ENCODE results near the gene SLC25A52. TPM values are rescaled to one million over a fixed set of nuclear protein-coding genes. Genes with fewer than 3 reads are reported as not detected.
"Not testable (repeated sequence)": the region's sequence is repeated elsewhere in the genome, so short reads cannot be mapped to it uniquely, and the experiment has no call there.

The SLC25A52 gene, protein sequence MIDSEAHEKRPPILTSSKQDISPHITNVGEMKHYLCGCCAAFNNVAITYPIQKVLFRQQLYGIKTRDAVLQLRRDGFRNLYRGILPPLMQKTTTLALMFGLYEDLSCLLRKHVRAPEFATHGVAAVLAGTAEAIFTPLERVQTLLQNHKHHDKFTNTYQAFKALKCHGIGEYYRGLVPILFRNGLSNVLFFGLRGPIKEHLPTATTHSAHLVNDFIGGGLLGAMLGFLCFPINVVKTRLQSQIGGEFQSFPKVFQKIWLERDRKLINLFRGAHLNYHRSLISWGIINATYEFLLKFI
- not detected for total RNA-seq

DNA sequence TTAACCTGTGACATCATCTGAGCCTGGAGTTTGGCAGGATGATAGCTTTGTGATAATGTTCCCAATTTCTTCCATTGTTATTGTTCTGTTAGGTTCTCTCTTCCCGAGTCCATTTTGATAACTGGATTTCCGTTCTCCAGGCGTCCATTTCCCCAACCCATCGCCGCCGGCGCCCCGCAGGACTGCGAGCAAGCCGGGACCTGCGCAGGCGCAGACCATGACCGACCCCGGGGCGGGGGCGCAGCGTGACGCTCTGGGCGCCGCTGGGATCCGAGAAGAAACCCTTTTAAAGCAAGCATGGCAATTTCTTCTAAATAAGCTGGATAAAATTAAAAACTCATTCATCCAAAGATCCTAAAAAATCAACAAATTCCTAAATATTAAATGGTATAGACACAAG lies at the start of gene SLC25A52:
Gene SLC25A52 (minus strand): TSS at position 186 of the 400 bp plus-strand sequence. CDS start 219 bp downstream, outside the sequence.
- TF ChIP-seq POLR2A (IDR thresholded peaks at IDR 0.05) = no peak
- TF ChIP-seq, protein P1, sequence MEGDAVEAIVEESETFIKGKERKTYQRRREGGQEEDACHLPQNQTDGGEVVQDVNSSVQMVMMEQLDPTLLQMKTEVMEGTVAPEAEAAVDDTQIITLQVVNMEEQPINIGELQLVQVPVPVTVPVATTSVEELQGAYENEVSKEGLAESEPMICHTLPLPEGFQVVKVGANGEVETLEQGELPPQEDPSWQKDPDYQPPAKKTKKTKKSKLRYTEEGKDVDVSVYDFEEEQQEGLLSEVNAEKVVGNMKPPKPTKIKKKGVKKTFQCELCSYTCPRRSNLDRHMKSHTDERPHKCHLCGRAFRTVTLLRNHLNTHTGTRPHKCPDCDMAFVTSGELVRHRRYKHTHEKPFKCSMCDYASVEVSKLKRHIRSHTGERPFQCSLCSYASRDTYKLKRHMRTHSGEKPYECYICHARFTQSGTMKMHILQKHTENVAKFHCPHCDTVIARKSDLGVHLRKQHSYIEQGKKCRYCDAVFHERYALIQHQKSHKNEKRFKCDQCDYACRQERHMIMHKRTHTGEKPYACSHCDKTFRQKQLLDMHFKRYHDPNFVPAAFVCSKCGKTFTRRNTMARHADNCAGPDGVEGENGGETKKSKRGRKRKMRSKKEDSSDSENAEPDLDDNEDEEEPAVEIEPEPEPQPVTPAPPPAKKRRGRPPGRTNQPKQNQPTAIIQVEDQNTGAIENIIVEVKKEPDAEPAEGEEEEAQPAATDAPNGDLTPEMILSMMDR (IDR thresholded peaks at IDR 0.05) = no peak
- Histone ChIP-seq H3K4me3 (no peak within 1 kb of the TSS), H3K4me1 (no peaks in the 10 kb centered on the region), H3K27me3 (no peaks in the 10 kb centered on the region), H3K27ac (no peak within 1 kb of the TSS), H3K9me3 (no peaks in the 10 kb centered on the region), H3K36me3 (no peaks in the 10 kb centered on the region)
- DNase-seq = no peak

DNA sequence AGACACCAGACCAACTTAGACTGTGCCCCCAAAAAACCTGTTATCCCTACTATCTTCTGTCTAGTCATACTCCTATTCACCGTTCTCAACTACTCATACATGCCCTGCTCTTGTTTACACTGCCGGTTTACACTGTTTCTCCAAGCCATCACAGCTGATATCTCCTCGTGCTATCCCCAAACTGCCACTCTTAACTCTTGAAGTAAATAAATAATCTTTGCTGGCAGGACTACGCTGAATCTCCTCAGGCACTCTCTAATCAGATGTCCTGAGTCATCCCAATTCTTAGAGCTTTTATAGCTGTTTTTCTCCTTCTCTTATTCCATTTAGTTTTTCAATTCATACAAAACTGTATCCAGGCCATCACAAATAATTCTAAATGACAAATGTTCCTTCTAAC lies 48.4 kb upstream of the SLC25A52 start:
- H3K27ac ChIP-seq, H3K27me3 ChIP-seq, H3K9me3 ChIP-seq, H3K4me3 ChIP-seq, H3K36me3 ChIP-seq, DNase-seq, H3K4me1 ChIP-seq: not testable (repeated sequence)

DNA sequence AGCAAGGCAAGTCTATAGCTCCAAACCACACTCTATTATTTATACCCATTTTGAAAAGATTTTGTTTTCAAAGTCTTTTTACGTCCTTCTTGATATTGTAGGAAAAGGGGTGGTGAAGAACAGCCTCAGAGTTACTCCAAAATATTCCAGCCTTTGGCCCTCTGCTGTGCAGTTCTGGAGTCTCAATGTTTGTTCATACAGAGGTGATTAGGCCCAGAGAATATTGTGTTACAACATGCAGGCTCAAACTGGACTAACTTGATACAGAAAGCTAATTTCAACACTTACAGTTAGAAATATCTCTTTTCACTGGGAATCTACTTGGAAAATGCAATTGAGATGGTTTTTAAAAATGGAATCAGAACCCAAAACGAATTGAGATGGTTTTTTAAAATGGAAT lies 40.4 kb upstream of the SLC25A52 start:
- no peaks in the 10 kb centered on the region for H3K27me3 ChIP-seq
- no peaks in the 10 kb centered on the region for H3K4me1 ChIP-seq
- no peak overlapping the region for H3K27ac ChIP-seq
- H3K9me3 ChIP-seq = no peaks in the 10 kb centered on the region
- no peak overlapping the region for H3K4me3 ChIP-seq
- H3K36me3 ChIP-seq = no peaks in the 10 kb centered on the region
- no peak for TF ChIP-seq POLR2A (IDR thresholded peaks at IDR 0.05)
- TF ChIP-seq, protein P1 (IDR thresholded peaks at IDR 0.05) = no peak
- DNase-seq = no peak

DNA sequence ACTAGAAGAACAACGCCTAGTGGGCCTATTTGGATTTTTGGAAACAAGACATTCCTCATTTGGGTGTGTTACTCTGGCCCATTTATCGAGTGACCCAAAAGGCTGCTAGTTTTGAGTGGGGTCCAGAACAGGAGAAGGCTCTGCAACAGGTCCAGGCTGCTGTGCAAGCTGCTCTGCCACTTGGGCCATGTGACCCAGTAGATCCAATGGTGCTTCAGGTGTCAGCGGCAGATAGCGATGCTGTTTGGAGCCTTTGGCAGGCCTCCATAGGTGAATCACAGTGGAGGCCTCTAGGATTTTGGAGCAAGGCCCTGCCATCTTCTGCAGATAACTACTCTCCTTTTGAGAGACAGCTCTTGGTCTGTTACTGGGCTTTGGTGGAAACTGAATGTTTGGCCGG lies 38.6 kb upstream of the SLC25A52 start:
- not testable (repeated sequence) for H3K36me3 ChIP-seq, H3K27me3 ChIP-seq, H3K9me3 ChIP-seq, H3K4me1 ChIP-seq, H3K4me3 ChIP-seq, H3K27ac ChIP-seq, DNase-seq

DNA sequence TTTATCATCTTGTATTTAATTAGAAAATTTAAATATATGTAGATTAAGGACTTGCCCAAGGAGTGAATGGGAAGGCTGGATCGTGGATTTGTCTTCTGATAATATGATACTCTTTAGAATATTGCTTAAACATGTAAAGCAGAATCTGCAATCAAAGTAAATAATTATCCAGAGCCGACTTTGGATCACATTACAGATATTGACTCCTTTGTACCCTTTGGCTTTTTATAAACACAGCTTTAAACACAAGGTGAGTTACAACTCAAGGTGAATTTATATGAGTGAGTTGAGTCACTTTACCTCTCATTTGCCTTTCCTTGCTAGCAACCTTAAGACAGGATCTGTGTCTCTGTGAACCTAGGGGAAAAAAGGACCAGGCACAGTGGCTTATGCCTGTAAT lies 37.7 kb upstream of the SLC25A52 start:
- H3K36me3 ChIP-seq = no peaks in the 10 kb centered on the region
- no peak overlapping the region for H3K27ac ChIP-seq
- no peak for TF ChIP-seq POLR2A (IDR thresholded peaks at IDR 0.05)
- TF ChIP-seq, protein P1 (IDR thresholded peaks at IDR 0.05) = no peak
- no peak overlapping the region for H3K4me3 ChIP-seq
- H3K4me1 ChIP-seq = no peaks in the 10 kb centered on the region
- no peak for DNase-seq
- no peaks in the 10 kb centered on the region for H3K27me3 ChIP-seq
- no peaks in the 10 kb centered on the region for H3K9me3 ChIP-seq

DNA sequence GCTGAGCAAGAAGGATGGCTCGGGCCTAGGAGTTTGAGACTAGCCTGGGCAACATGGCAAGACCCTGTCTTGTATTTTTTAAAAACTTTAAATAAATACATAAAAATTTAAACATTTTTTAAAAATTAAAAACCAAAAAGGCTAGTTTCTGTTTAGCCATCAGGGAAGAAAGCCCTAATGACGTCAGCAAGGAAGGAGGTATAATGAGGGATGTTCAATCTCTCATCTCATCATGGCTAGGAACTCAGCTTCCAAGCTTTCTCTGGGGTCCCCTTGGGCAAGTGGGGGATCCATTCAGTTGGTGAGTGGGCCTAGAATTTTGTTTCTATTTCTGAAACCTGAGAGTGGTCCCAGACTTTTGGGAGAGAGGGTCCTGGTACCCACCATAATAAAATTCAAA lies 35.1 kb upstream of the SLC25A52 start:
- DNase-seq = no peak
- H3K27ac ChIP-seq = no peak overlapping the region
- no peaks in the 10 kb centered on the region for H3K4me1 ChIP-seq
- no peaks in the 10 kb centered on the region for H3K36me3 ChIP-seq
- no peaks in the 10 kb centered on the region for H3K9me3 ChIP-seq
- H3K4me3 ChIP-seq = no peak overlapping the region
- TF ChIP-seq POLR2A (IDR thresholded peaks at IDR 0.05) = no peak
- TF ChIP-seq, protein P1 (IDR thresholded peaks at IDR 0.05) = no peak
- no peaks in the 10 kb centered on the region for H3K27me3 ChIP-seq

DNA sequence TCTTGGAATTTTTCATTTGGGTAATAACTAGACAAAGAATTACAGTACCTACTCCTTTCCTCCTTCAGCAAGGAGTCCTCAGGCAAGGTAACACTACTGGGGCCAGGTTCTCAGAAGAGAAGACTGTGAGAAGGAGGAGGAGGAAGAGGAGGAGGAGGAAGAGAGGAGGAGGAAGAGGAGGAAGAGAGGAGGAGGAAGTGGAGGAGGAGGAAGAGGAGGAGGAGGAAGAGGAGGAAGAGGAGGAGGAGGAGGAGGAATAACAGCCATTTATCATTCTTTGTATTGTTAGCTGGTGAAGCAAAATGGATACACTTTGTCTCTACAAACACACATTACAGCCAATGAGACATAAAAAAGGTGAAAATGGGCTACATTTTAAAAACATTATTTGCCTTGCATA lies 32.9 kb upstream of the SLC25A52 start:
- H3K9me3 ChIP-seq = no peaks in the 10 kb centered on the region
- H3K4me1 ChIP-seq = no peaks in the 10 kb centered on the region
- no peaks in the 10 kb centered on the region for H3K36me3 ChIP-seq
- no peak for DNase-seq
- no peaks in the 10 kb centered on the region for H3K27me3 ChIP-seq
- no peak overlapping the region for H3K4me3 ChIP-seq
- TF ChIP-seq POLR2A (IDR thresholded peaks at IDR 0.05) = no peak
- TF ChIP-seq, protein P1 (IDR thresholded peaks at IDR 0.05) = no peak
- H3K27ac ChIP-seq = no peak overlapping the region
